AG20443 (cell line): ENCODE results near the gene PRTFDC1.
"Not testable (repeated sequence)": the region's sequence is repeated elsewhere in the genome, so short reads cannot be mapped to it uniquely, and the experiment has no call there.

Experiments used
- DNase-seq: peaks from one replicate; pipeline ENCODE4 v3.0.0; 2012; ENCODE audit warnings: low spot score, mixed read lengths

PRTFDC1 gene

DNA sequence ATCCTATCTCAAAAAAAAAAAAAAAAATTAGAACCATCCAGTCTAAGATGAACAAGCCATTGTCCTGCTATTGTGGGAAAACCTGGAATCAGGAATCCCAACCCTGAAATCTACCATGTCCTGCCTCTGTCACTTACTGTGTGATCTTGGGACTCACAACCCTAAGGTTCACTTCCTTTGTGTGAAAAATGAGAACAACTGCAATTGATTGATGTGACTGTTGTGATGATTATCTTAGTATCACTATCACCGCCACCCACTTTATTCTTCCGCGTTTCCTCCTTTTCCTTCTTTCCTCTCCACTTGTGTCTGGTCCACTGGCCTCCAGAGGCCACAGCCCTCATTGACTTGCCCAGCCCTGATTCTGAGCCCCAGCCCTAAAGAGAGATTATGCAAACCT lies 12.6 kb upstream of the PRTFDC1 start:
- DNase-seq: no peak

DNA sequence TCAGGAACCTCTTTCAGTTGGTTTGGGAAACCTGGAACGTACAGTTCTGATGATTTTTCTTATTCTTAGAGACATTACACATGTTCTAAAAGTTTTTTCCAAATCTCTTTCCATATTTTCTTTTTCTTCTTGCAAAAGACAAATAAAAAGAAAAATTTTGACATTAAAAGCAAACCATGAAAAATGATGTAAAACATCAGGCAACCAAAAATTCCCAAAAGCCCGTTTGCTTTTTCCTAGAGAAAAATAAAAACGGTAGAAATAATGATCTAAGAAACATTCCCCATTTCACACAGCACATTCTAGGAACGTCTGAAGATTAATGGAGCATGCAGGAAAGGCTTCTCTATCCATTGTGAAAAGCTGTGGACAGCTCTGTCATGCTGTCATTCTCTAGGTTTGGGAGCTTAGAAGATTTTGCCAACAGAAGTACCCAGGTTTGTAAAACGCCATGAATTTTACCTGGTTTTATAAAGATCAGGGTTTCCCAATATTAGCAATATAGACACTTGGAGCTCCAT lies 11.2 kb upstream of the PRTFDC1 start:
- DNase-seq: no peak

DNA sequence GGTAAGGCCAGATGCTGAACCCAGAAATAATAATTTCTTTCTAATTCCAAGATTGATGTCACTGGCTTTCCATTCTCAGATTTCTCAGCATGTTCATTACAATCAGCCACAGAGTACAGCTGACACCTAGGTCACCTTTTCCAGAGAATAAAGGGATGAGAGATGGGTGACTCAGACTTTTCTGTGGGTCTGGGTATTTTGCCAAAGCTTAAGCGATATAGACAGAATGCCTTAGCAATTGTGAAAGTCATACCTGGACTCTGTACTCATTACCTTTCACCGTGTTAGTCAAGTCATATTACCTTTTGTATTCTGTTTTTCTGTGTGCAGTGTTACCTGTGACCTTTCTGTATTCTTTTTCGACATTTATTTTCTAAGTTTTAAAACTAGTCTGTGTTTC lies 10.6 kb upstream of the PRTFDC1 start:
- no peak for DNase-seq

- DNase-seq: no peak
These were observed 9.2 kb upstream of the PRTFDC1 start for GRCh38 chr10:24961582-24961981.

DNA sequence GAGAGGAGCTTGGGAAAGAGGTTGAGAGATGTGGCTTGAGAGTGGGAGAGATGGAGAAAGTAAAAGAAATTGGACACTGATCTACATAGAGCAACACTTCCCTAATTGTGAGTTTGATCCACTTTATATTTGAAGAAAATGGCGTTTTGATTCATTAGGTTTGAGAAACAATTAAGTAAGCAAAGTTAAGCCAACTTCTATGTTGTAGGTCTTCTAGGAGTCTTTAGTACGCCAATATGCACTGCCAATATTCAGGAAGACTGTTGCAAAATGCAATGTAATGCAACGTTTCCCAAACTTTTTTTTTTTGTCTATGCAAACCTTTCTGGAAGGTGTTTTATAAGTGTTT lies 7.0 kb upstream of the PRTFDC1 start:
- DNase-seq: no peak

GRCh38 chr10:24958721-24959381 lies 6.4 kb upstream of the PRTFDC1 start:
- DNase-seq: peak; percentile 23

DNA sequence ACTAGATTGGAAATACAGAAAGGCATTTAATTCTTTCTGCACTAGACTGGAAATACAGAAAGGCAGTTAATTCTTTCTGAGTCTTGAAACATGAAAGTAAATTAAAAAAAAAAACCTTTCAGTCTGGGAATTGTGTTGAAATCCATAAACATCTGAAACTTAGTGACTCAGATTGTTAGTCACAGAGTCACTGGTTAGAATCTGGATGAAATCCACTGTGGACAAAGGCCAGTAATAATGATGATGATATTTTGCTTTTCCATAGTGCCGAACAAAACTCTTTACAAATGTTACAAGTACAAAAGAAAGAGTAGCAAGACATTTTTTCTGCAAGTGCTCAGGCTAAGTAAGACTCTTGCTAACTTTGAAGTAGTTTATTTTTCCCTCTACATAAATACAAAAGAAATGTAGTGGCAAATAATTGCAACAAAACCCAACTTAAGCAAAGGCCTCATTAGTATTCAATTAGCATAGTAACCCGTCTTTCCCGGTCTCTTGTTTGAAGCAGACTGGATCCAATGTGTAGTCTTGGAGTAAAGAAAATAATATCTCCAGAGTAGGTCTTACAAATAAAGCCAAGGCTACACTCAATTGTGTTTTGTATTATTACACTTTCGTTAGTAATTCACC lies 5.8 kb upstream of the PRTFDC1 start:
- peak; percentile 67 for DNase-seq

DNA sequence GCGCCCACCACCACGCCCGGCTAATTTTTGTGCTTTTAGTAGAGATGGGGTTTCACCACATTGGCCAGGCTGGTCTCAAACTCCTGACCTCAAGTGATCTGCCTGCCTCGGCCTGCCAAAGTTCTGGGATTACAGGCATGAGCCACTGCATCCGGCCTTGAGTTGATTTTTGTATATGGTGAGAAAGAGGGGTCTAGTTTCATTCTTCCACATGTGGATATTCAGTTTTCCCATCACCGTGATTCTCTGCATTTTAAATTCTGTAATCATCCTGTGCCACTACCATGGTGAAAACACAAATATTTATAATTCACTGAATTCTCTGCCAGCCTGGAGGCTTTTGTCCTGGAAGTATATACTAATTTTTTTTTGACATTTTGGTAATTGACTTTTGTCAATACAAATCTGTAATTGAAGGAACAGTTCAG lies 5.2 kb upstream of the PRTFDC1 start:
- DNase-seq: not testable (repeated sequence)

DNA sequence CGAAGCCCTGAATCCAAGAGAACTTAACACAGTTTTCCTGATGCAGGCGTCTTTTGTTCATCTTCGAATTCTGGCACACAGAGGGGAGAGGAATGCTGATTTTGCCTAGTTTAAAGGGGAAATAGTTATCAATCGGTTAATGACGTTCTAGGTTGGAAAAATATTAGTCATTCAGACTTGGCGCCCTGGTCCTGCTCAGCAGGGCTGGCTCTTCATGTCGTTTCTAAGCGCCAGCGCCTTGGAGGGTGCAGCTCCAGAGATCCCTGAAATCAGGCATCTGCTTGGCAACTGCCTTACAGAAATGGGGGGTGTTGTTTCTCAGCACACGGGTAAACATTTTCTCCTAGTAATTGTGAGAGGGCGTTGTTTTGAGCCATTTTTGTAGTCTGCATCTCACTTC lies 1.3 kb upstream of the PRTFDC1 start:
- peak; percentile 55 for DNase-seq

GRCh38 chr10:24952707-24953645 lies 570 bp upstream of the PRTFDC1 start:
- peak; percentile 82 for DNase-seq

DNA sequence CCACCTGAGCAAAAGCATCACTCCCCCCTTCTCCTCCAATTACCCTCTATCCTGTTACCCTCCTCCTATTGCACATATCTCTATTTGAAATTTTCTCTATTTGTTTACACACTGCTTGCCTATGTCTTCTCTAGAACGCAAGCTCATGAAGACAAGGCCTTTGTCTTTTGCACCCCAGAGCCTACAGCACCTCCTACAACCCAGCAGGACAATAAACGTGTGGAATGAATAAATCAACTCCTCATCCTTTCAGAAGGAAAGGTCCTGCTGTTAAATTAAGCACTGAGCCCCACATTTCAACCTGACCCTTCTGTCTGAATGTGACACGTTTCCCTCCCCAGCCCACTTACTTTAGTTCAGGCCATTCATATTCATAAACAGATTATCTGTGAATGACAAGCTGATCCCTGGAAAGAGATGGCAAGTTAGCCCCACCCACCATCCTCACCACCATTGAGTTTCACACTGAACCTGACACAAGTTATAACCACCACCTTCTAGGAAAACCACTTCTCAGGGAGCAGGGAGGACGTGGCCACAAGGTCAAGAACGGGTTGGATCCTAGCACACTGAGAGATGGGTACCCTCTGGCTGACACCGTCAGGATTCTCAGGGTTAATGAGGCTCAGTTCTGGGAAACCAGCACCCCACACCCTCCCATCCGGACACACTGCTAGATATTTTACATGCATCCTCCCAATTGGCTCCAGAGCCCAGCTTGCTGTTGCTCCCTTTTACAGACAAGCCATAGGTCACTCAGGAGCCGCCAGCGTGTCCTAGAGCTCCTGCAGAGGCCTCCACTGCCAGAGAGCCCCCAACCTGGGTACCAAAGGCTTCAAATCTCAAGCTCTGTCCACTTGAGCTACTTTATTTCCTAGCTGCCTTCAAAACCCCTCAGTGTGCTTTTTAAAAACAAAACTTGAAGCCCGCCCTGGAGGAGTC lies 934 bp downstream of the PRTFDC1 start:
- peak; percentile 38 for DNase-seq

GRCh38 chr10:24950439-24950838 lies 2.0 kb downstream of the PRTFDC1 start:
- no peak for DNase-seq

DNA sequence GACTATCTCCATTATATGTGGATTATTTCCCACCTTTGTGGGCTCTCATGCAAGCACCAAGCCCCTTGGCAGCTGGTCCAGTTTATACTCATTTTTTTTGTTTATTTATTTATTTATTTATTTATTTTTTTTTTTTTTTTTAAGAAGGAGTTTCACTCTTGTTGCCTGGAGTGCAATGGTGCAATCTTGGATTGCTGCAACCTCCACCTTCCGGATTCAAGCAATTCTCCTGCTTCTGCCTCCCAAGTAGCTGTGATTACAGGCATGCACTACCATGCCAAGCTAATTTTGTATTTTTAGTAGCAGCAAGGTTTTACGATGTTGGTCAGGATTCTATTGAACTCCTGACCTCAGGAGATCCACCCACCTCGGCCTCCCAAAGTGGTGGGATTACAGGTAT lies 2.8 kb downstream of the PRTFDC1 start:
- DNase-seq: no peak

- DNase-seq: peak; percentile 57
These were observed 4.9 kb downstream of the PRTFDC1 start for GRCh38 chr10:24947304-24948097.

DNA sequence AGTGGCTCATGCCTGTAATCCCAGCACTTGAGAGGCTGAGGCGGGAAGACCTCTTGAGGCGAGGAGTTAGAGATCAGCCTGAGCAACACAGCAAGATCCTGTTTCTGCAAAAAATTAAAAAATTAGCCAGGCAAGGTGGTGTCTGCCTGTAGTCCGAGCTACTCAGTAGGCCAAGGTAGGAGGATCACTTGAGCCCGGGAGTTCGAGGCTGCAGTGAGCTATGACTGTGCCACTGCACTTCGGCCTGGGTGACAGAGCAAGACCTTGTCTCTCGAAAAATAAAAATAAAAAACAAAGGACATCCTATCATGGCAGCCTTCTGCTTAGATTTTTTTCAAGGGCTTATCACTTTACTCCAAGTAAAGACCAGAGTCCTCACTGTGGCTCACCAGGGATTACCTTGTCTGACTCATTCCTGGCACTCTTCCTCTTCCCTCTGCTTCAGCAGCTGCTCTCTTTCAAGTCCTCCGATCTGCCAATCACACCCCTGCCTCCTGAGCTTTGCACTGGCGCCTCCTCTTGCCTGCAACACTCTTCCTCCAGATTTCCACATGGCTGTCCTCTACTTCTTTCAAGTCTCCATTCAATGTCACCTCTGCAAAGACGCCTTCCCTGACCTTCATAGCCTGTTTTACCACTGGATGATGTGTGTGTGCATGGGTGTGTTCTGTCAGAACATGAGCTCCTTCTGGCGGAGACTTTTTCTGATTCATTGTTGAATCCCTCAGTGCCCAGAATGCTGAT lies 7.7 kb downstream of the PRTFDC1 start:
- no peak for DNase-seq

GRCh38 chr10:24938525-24938924 lies 13.9 kb downstream of the PRTFDC1 start:
- DNase-seq: no peak

DNA sequence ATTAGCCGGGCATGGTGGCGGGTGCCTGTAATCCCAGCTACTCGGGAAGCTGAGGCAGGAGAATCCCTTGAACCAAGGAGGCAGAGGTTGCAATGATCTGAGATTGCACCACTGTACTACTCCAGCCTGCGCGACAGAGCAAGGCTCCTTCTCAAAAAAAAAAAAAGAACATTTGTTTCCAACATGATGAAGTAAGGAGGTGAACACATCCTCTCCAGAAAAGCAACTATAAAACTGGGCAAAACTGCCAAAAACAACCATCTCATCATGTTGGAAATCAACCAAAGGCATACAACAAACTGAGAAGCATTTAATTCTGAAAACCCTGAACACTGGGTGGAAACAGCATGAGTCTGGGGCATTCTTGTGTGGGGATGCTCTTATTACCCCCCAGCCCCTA lies 14.3 kb downstream of the PRTFDC1 start:
- DNase-seq: no peak

DNA sequence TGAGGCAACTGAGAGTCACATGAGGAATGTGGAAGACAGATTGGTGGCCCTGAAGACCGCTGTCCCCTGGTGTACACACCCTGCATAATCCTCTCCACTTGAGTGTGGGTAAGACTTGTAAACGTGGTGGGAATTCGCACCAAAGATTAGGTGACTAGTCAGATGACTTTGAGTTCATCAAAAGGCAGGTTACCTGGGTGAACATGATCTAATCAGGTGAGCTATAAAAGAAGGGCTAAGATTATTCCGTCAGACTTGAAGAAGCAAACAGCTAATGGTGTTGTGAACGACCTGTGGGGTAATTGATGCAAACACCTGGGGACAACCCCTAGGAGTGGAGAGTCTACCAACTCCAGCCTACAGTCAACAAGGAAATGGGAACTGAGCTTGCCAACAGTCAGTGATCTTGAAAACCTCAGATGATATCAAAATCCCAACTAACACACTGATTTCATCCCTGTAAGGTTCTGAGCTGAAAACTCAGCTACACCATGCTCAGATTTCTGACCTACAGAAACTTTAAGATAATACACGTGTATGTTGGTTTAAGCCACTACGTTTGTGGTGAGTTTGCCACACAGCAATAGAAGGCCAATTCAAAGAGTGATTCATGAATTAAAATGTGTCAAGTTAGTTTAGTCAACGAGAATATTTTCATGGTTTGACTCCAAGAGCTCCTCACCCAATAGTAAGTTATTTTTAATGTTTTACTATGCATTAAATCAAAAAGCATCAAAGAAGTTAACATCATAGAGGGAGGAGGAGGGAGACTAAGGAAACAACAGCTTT lies 16.7 kb downstream of the PRTFDC1 start:
- no peak for DNase-seq

DNA sequence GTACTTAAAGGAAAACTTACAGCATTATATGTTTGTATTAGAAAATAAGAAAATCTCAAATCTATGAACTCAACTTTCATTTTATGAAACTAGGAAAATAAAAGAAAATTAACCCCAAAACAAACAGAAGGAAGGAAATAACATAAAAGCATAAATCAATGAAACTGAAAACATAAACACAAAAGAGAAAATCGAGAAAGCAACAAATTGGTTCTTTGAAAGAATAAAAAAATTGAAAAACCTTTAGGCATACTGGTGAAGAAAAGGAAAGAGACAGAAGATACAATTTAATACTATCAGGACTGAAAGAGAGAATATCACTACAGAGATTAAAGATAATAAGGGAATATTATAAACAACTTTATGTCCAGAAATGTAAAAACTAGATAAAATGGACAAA lies 21.2 kb downstream of the PRTFDC1 start:
- no peak for DNase-seq
